K562 (cell line): Measurements from ENCODE around the gene ADAMTS7. TPM values are rescaled to one million over a fixed set of nuclear protein-coding genes. Genes with fewer than 3 reads are reported as not detected.
A peak's percentile ranks its signal among the peaks of the same experiment; 100 is the strongest.

Experiments
- ASH1L ChIP-seq: fragments of 450-650 bp; IDR thresholded peaks from 2 replicates; pipeline ENCODE4 v1.6.1; 2018; ENCODE audit warnings: borderline replicate concordance, mild to moderate bottlenecking, low read depth; ENCODE audit not compliant: partially characterized antibody
- BCL6 ChIP-seq: fragments of 250-450 bp; sonication (Bioruptor Pico); IDR thresholded peaks from 2 replicates; pipeline ENCODE4 v1.4.0; 2020
- BRCA1 ChIP-seq, 2 experiments: fragments of 450-650 bp in 1 of 2; sonication (generic) in 1 of 2; formaldehyde crosslinking in 1 of 2; IDR thresholded peaks; 2 replicates each; pipeline versions ENCODE4 v1.5.0 to v1.6.1; 2017 to 2020; ENCODE audit warnings: mild to moderate bottlenecking in 1 of 2, missing genetic modification reagents in 1 of 2
- DIDO1 ChIP-seq: fragments of 450-650 bp; IDR thresholded peaks from 2 replicates; pipeline ENCODE4 v1.6.1; 2016; ENCODE audit warnings: low read depth, missing biosample characterization, missing genetic modification characterization
- FOSL1 ChIP-seq: fragments of 200-800 bp; sonication (Bioruptor generic); conservative IDR thresholded peaks from 2 replicates; pipeline ENCODE4 v1.6.1; 2016; ENCODE audit warnings: missing genetic modification characterization, missing compliant biosample characterization
- GTF2B ChIP-seq: IDR thresholded peaks from 2 replicates; pipeline ENCODE4 v1.6.1; 2011; ENCODE audit not compliant: insufficient read length; ENCODE audit errors: extremely low read depth
- JUND ChIP-seq, 2 experiments: IDR thresholded peaks; 2 replicates in 1 of 2; 3 replicates in 1 of 2; pipeline ENCODE4 v1.6.1; 2011; ENCODE audit warnings: borderline replicate concordance in 2 of 2, low read depth in 2 of 2, low read length in 2 of 2, improper control_type of control experiment in 1 of 2, missing biosample characterization in 1 of 2, missing genetic modification characterization in 1 of 2, missing genetic modification reagents in 1 of 2
- MNT ChIP-seq, 2 experiments: fragments of 450-650 bp; conservative IDR thresholded peaks; 2 replicates each; pipeline ENCODE4 v1.6.1; 2017; ENCODE audit warnings: mild to moderate bottlenecking in 2 of 2, moderate library complexity in 2 of 2
- MYC ChIP-seq, 2 experiments: fragments of 250-450 bp in 1 of 2; sonication (Bioruptor Pico) in 1 of 2; IDR thresholded peaks; 2 replicates each; pipeline versions ENCODE4 v1.5.1 to v1.6.1; 2012 to 2021; ENCODE audit warnings: low read depth in 2 of 2, borderline replicate concordance in 1 of 2, improper control_type of control experiment in 1 of 2, low read length in 1 of 2, mild to moderate bottlenecking in 1 of 2, moderate library complexity in 1 of 2
- NCOA1 ChIP-seq: fragments of 450-650 bp; IDR thresholded peaks from 2 replicates; pipeline ENCODE4 v1.6.1; 2016; ENCODE audit warnings: low read depth
- SIX5 ChIP-seq, 2 experiments: IDR thresholded peaks; 2 replicates each; pipeline ENCODE4 v1.6.1; 2011; ENCODE audit warnings: low read length in 2 of 2, borderline replicate concordance in 1 of 2, low read depth in 1 of 2, mild to moderate bottlenecking in 1 of 2, moderate library complexity in 1 of 2; ENCODE audit not compliant: insufficient read depth in 1 of 2
- SRSF3 ChIP-seq: fragments of 200-400 bp; formaldehyde crosslinking; IDR thresholded peaks from 2 replicates; pipeline ENCODE4 v1.6.1; 2016; ENCODE audit warnings: mild to moderate bottlenecking, low read length, moderate library complexity; ENCODE audit not compliant: insufficient read depth
- THRB ChIP-seq: fragments of 450-650 bp; formaldehyde crosslinking; conservative IDR thresholded peaks from 2 replicates; pipeline ENCODE4 v1.4.0; 2022; ENCODE audit warnings: mild to moderate bottlenecking, missing genetic modification characterization
- TRIM24 ChIP-seq, 2 experiments: fragments of 450-650 bp; IDR thresholded peaks; 2 replicates each; pipeline ENCODE4 v1.6.1; 2016
- ZFP1 ChIP-seq: fragments of 450-650 bp; formaldehyde crosslinking; IDR thresholded peaks from 2 replicates; pipeline ENCODE4 v1.4.0; 2020; ENCODE audit warnings: mild to moderate bottlenecking, mixed read lengths
- ZKSCAN8 ChIP-seq: fragments of 200-800 bp; sonication (Bioruptor generic); IDR thresholded peaks from 2 replicates; pipeline ENCODE4 v1.6.1; 2016; ENCODE audit warnings: missing genetic modification characterization, missing compliant biosample characterization
- ZNF124 ChIP-seq: sonication (generic); formaldehyde crosslinking; IDR thresholded peaks from 2 replicates; pipeline ENCODE4 v1.8.1; 2022; ENCODE audit warnings: missing genetic modification reagents
- ZNF140 ChIP-seq: fragments of 250-450 bp; sonication (Bioruptor Pico); IDR thresholded peaks from 2 replicates; pipeline ENCODE4 v1.8.0; 2021; ENCODE audit warnings: moderate library complexity, mild to moderate bottlenecking, inconsistent platforms
- ZNF146 ChIP-seq: IDR thresholded peaks from one replicate; pipeline ENCODE4 v1.6.1; 2018; ENCODE audit warnings: missing compliant biosample characterization; ENCODE audit not compliant: unreplicated experiment
- ZNF347 ChIP-seq: fragments of 450-650 bp; formaldehyde crosslinking; IDR thresholded peaks from 2 replicates; pipeline ENCODE4 v1.4.0; 2020; ENCODE audit warnings: low read depth, mild to moderate bottlenecking, moderate library complexity
- polyA plus RNA-seq, 8 experiments: library from polyadenylated mRNA; depleted of rRNA in 4 of 8; stranded (reverse) in 5 of 8; unstranded in 3 of 8; fragments of >200 nt; fragmentation: Nextera tagmentation in 2 of 8; fragmentation: Illumina TruSeq in 1 of 8; extraction: Ambion mirVana in 2 of 8; extraction: Trizol in 1 of 8; gene quantifications; 2 replicates each; pipeline versions ENCODE4 v1.2.1 to v1.2.3, GENCODE V29; 2011 to 2014; ENCODE audit warnings: inconsistent platforms in 1 of 8, missing spikeins in 1 of 8
- total RNA-seq, 7 experiments: library from RNA; depleted of rRNA in 6 of 7; stranded (reverse); fragments of >200 nt in 6 of 7; fragmentation: Illumina TruSeq in 2 of 7; extraction: Trizol in 2 of 7; gene quantifications; 2 replicates each; pipeline versions ENCODE4 v1.2.1 to v1.2.3, GENCODE V29; 2011 to 2021; ENCODE audit warnings: low replicate concordance in 1 of 7
- TF ChIP-seq, protein P1 (sequence below): sonication (generic); formaldehyde crosslinking; IDR thresholded peaks from 2 replicates; pipeline ENCODE4 v1.8.0; 2022; ENCODE audit warnings: mild to moderate bottlenecking, missing genetic modification reagents, borderline replicate concordance

ADAMTS7 gene
- total and polyA plus RNA-seq, 9 of the 15 experiments (the other 6 are each of a cell fraction or from before 2014, with no cell fraction given): 0.05 to 0.07 TPM; not detected in 7

GRCh38 chr15:78859971-78860719 lies 48.9 kb upstream of the ADAMTS7 start (continued):
- no peak for TF ChIP-seq GTF2B
- no peak for TF ChIP-seq DIDO1 (tag)
- TF ChIP-seq ZNF347: no peak
- no peak for TF ChIP-seq ZFP1 (CRISPR knock-in tag)
- TF ChIP-seq SRSF3: no peak
- TF ChIP-seq ZNF146 (CRISPR knock-in tag): no peak
- TF ChIP-seq SIX5 (IDR thresholded peaks at IDR 0.05; ENCODE audit: borderline replicate concordance in 1 of 2, insufficient read depth in 1 of 2, low read depth in 1 of 2, low read length in 2 of 2): no peak
- TF ChIP-seq TRIM24 (IDR thresholded peaks at IDR 0.05): peak in 1 of 2 experiments; percentile 44; a peak in 1 of 4 replicates
- TF ChIP-seq MNT (conservative IDR thresholded peaks at IDR 0.05): peak in 1 of 2 experiments; percentile 20; a peak in 1 of 4 replicates
- TF ChIP-seq JUND (IDR thresholded peaks at IDR 0.05; ENCODE audit: borderline replicate concordance, low read depth, low read length): 0 out of 2 replicates have a peak, but pooled peaks have one; percentile 10
- TF ChIP-seq JUND (tag; IDR thresholded peaks at IDR 0.05; ENCODE audit: borderline replicate concordance, low read depth, low read length): no peak
- TF ChIP-seq BCL6 (CRISPR knock-in tag): no peak
- no peak for TF ChIP-seq FOSL1 (tag)
- TF ChIP-seq NCOA1: no peak
- no peak for TF ChIP-seq ASH1L
- no peak for TF ChIP-seq ZNF124
- TF ChIP-seq ZNF140: no peak
- no peak for TF ChIP-seq THRB (CRISPR knock-in tag)
- peak; percentile 26; the same call in 1 of the 2 replicates for TF ChIP-seq MYC (IDR thresholded peaks at IDR 0.05; ENCODE audit: low read depth, low read length)
- no peak for TF ChIP-seq MYC (CRISPR knock-in tag; IDR thresholded peaks at IDR 0.05; ENCODE audit: borderline replicate concordance, low read depth)
- TF ChIP-seq BRCA1 (IDR thresholded peaks at IDR 0.05): no peak
- no peak for TF ChIP-seq BRCA1 (CRISPR knock-in tag; IDR thresholded peaks at IDR 0.05)
- TF ChIP-seq, protein P1, sequence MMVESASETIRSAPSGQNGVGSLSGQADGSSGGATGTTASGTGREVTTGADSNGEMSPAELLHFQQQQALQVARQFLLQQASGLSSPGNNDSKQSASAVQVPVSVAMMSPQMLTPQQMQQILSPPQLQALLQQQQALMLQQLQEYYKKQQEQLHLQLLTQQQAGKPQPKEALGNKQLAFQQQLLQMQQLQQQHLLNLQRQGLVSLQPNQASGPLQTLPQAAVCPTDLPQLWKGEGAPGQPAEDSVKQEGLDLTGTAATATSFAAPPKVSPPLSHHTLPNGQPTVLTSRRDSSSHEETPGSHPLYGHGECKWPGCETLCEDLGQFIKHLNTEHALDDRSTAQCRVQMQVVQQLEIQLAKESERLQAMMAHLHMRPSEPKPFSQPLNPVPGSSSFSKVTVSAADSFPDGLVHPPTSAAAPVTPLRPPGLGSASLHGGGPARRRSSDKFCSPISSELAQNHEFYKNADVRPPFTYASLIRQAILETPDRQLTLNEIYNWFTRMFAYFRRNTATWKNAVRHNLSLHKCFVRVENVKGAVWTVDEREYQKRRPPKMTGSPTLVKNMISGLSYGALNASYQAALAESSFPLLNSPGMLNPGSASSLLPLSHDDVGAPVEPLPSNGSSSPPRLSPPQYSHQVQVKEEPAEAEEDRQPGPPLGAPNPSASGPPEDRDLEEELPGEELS (CRISPR knock-in tag): no peak
- no peak for TF ChIP-seq ZKSCAN8
